ENCODE results near the gene MDN1. TPM values are rescaled to one million over a fixed set of nuclear protein-coding genes. Genes with fewer than 3 reads are reported as not detected.
"Not testable (repeated sequence)": the region's sequence is repeated elsewhere in the genome, so short reads cannot be mapped to it uniquely, and the experiment has no call there.

MDN1 gene
- total RNA-seq, 1 donor from 2014 or later = 44.1 TPM

DNA sequence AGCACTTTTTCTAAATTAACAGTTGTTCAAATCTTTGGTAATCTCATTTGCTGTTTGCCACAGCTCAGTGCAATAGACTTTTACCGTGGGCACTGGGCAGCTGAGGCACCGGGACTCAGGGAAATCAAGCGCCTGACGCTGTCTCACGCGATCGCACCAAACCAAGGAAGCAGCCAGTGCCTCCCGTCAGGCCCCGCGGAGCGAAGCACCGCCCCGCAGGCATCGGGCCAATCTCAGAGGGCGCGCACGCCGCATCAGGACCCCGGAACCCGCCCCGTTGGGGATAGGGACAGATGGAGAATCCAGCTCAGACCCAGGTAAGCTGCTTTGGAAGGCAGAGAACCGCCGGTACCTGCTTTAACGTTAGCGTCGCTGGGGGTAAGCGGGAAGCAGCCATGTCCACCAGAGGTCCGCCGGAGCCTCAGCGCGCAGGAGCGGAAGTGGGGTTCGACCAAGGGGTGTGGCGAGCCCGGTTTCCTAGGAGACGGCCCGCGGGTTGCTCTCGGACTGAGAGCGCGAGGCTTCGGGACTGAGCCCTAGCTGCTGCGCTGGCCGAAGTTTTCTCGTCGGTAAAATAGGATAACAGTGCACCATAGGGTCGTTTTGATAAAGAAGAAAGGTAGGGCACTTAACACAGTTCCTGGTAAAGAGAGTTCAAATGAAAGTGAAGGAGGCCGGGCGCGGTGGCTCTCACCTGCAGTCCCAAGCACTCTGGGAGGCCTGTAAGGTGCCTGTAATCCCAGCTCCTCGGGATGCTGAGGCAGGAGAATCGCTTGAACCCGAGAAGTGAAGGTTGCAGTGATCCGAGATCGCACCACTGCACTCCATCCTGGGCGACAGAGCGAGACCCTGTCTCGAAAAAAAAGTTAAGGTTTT is 181.0 kb downstream of the MDN1 start, which contains the start of gene LYRM2:
TSS of gene LYRM2 (minus strand) at position 428 of the 876 bp plus-strand sequence. CDS start at position 397, 31 bp downstream.
- H3K4me3 Mint-ChIP-seq (ENCODE audit: low read depth) = peak within 1 kb of the TSS; percentile 84
- no peaks in the 10 kb centered on the region for H3K27me3 Mint-ChIP-seq
- TF ChIP-seq, protein P1, sequence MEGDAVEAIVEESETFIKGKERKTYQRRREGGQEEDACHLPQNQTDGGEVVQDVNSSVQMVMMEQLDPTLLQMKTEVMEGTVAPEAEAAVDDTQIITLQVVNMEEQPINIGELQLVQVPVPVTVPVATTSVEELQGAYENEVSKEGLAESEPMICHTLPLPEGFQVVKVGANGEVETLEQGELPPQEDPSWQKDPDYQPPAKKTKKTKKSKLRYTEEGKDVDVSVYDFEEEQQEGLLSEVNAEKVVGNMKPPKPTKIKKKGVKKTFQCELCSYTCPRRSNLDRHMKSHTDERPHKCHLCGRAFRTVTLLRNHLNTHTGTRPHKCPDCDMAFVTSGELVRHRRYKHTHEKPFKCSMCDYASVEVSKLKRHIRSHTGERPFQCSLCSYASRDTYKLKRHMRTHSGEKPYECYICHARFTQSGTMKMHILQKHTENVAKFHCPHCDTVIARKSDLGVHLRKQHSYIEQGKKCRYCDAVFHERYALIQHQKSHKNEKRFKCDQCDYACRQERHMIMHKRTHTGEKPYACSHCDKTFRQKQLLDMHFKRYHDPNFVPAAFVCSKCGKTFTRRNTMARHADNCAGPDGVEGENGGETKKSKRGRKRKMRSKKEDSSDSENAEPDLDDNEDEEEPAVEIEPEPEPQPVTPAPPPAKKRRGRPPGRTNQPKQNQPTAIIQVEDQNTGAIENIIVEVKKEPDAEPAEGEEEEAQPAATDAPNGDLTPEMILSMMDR (IDR thresholded peaks at IDR 0.05; ENCODE audit: unreplicated experiment) = peak; percentile 9
- peak within 1 kb of the TSS; percentile 97 for H3K27ac Mint-ChIP-seq
- peak; percentile 82 for DNase-seq (ENCODE audit: low spot score, unreplicated experiment)
- H3K36me3 Mint-ChIP-seq (ENCODE audit: insufficient read depth) = peaks cover 12% of the 10 kb centered on the region
- H3K9me3 Mint-ChIP-seq (ENCODE audit: low read depth) = no peaks in the 10 kb centered on the region
- peaks cover 14% of the 10 kb centered on the region for H3K4me1 Mint-ChIP-seq (ENCODE audit: low read depth)

DNA sequence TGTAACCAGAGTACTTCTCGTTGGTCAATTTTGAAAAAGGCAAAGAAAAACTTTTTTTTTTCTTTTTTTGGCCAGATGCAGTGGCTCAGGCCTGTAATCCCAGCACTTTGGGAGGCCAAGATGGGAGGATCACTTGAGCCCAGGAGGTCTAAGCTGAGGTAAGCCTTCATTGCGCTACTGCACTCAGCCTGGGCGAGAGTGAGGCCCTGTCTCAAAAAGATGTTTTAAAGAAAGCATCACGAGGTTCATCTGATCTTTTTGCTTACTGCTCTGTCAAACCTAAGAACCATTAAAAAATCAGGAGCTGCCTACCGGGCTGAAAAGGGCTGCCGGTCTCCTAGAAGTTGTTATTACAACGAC is 181.7 kb downstream of the MDN1 start:
- TF ChIP-seq, protein P1 (IDR thresholded peaks at IDR 0.05; ENCODE audit: unreplicated experiment) = no peak
- Mint-ChIP-seq H3K27me3 (no peaks in the 10 kb centered on the region), H3K4me3 (ENCODE audit: low read depth) (peak overlapping the region; percentile 84), H3K36me3 (ENCODE audit: insufficient read depth) (peaks cover 11% of the 10 kb centered on the region), H3K9me3 (ENCODE audit: low read depth) (no peaks in the 10 kb centered on the region), H3K4me1 (ENCODE audit: low read depth) (peaks cover 14% of the 10 kb centered on the region), H3K27ac (peak overlapping the region; percentile 97)
- DNase-seq (ENCODE audit: low spot score, unreplicated experiment) = no peak

DNA sequence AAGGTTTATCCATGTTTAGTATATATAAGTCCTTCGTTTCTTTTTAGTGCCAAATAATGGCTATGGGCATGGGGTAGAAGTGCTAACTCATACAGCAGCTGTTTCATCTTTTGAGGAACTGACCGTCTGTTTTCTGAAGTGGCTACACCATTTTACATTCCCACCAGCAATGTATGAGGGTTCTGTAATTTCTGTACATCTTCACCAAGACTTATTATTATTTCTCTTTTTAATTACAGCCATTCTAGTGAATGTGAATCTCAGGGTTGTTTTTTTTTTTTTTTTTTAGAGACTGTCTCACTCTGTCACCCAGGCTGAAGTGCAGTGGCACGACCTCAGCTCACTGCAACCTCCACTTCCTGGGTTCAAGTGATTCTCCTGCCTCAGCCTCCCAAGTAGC is 183.2 kb downstream of the MDN1 start:
- not testable (repeated sequence) for H3K36me3 Mint-ChIP-seq (ENCODE audit: insufficient read depth); H3K27me3 Mint-ChIP-seq; H3K27ac Mint-ChIP-seq; H3K9me3 Mint-ChIP-seq (ENCODE audit: low read depth); DNase-seq (ENCODE audit: low spot score, unreplicated experiment)
- Mint-ChIP-seq H3K4me3 (ENCODE audit: low read depth) (peak overlapping the region; percentile 24), H3K4me1 (ENCODE audit: low read depth) (peaks cover 14% of the 10 kb centered on the region)

DNA sequence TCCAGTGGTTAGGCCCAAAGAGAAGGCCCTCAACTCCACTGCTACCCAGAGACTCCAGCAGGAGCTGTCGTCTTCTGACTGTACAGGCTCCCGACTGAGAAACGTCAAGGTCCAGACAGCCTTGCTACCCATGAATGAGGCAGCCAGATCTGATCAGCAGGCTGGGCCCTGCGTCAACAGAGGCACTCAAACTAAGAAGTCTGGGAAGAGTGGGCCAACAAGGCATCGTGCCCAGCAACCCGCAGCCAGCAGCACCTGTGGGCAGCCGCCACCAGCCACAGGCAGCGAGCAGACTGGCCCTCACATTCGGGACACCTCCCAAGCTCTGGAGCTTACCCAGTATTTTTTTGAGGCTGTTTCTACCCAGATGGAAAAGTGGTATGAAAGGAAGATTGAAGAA is 189.1 kb downstream of the MDN1 start:
- DNase-seq (ENCODE audit: low spot score, unreplicated experiment) = no peak
- TF ChIP-seq, protein P1 (IDR thresholded peaks at IDR 0.05; ENCODE audit: unreplicated experiment) = no peak
- Mint-ChIP-seq H3K36me3 (ENCODE audit: insufficient read depth) (peaks cover under 1% of the 10 kb centered on the region), H3K4me3 (ENCODE audit: low read depth) (no peak overlapping the region), H3K27me3 (no peaks in the 10 kb centered on the region), H3K27ac (no peak overlapping the region), H3K9me3 (ENCODE audit: low read depth) (no peaks in the 10 kb centered on the region), H3K4me1 (ENCODE audit: low read depth) (no peaks in the 10 kb centered on the region)

DNA sequence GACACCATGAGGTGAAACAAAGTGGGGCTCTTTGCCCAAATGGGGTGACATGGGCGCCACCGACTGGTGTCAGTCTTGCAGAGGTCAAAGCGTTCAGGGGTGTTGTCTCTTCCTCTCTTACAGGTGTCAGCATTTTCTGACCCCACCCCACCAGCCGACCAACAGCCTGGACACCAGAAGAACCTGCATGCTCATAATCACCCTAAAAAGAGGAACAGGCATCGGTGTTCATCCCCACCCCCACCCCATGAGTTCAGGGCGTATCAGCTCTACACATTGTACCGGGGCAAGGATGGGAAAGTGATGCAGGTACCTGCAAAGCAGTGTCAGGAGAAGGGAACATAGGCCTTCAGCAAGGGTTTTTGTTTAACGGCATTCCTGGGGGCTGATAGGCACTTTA is 195.8 kb downstream of the MDN1 start:
- no peaks in the 10 kb centered on the region for H3K36me3 Mint-ChIP-seq (ENCODE audit: insufficient read depth)
- DNase-seq (ENCODE audit: low spot score, unreplicated experiment) = no peak
- H3K27me3 Mint-ChIP-seq = no peaks in the 10 kb centered on the region
- H3K9me3 Mint-ChIP-seq (ENCODE audit: low read depth) = no peaks in the 10 kb centered on the region
- H3K4me1 Mint-ChIP-seq (ENCODE audit: low read depth) = no peaks in the 10 kb centered on the region
- H3K4me3 Mint-ChIP-seq (ENCODE audit: low read depth) = no peak overlapping the region
- TF ChIP-seq, protein P1 (IDR thresholded peaks at IDR 0.05; ENCODE audit: unreplicated experiment) = no peak
- no peak overlapping the region for H3K27ac Mint-ChIP-seq

DNA sequence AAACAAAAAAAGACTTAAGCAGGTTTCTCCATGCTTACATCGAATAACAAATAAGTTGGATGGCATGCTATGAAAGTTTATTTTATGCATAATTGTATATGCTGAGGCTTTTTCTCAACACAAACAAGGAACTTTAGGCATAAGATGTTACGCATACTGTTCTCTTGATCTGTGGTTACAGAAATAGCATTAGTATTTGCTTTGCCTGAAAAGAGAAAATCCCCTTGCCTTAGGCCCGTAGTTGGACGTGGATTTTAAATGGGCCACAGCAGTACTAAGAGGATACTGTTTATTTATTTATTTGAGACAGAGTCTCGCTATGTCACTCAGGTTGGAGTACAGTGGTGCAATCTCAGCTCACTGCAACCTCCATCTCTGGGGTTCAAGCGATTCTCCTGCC is 200.0 kb downstream of the MDN1 start:
- no peak overlapping the region for H3K4me3 Mint-ChIP-seq (ENCODE audit: low read depth)
- no peaks in the 10 kb centered on the region for H3K27me3 Mint-ChIP-seq
- H3K27ac Mint-ChIP-seq = no peak overlapping the region
- no peaks in the 10 kb centered on the region for H3K4me1 Mint-ChIP-seq (ENCODE audit: low read depth)
- no peak for DNase-seq (ENCODE audit: low spot score, unreplicated experiment)
- TF ChIP-seq, protein P1 (IDR thresholded peaks at IDR 0.05; ENCODE audit: unreplicated experiment) = no peak
- no peaks in the 10 kb centered on the region for H3K36me3 Mint-ChIP-seq (ENCODE audit: insufficient read depth)
- H3K9me3 Mint-ChIP-seq (ENCODE audit: low read depth) = no peaks in the 10 kb centered on the region

Measured in progenitor cell of endocrine pancreas (in vitro differentiated cells).